GM12878 (cell line): ENCODE results near the gene INVS. TPM values are rescaled to one million over a fixed set of nuclear protein-coding genes. Genes with fewer than 3 reads are reported as not detected.

Experiments used
- ATAC-seq: fragments of 200-7000 bp; cut with Tn5 transposase; 3 replicates; pipeline ENCODE4 v1.9.1; 2020; ENCODE audit warnings: mild to moderate bottlenecking, moderate library complexity
- BruUV-seq: library from RNA; stranded (reverse); fragments of 400-500 nt; replicated peaks from 2 replicates; lab custom pipeline; 2021; lab: Mats Ljungman, UMichigan
- CTCF ChIA-PET: fragments of 300-600 bp; sonication (Branson Sonifier 250); formaldehyde crosslinking; extraction: SDS; loops from one replicate; lab custom pipeline; 2021; ENCODE audit warnings: inconsistent platforms; lab: Yijun Ruan, JAX
- POLR2A ChIA-PET: fragments of 350-600 bp; formaldehyde crosslinking; extraction: SDS; loops from one replicate; lab custom pipeline; 2021; ENCODE audit warnings: inconsistent platforms; lab: Charles Lee
- RAD21 ChIA-PET: fragments of 300-600 bp; sonication (Branson Sonifier 250); formaldehyde crosslinking; loops from one replicate; lab custom pipeline; 2023; ENCODE audit warnings: antibody characterized with exemption; ENCODE audit not compliant: unreplicated experiment; lab: Charles Lee
- SMC1A ChIA-PET: fragments of 300-600 bp; sonication (Branson Sonifier 250); formaldehyde crosslinking; loops from one replicate; lab custom pipeline; 2023; ENCODE audit not compliant: unreplicated experiment, uncharacterized antibody; lab: Charles Lee
- DNase-seq: peaks from one replicate; pipeline ENCODE4 v3.0.0-alpha.2; 2011; ENCODE audit warnings: low read depth, low spot score
- FAIRE-seq: peaks from 3 replicates; lab custom pipeline; 2011; peaks lifted over from hg19 to GRCh38; lab: Jason Lieb, UNC
- H2AFZ ChIP-seq: 2 replicates; pipeline ENCODE4 v1.6.0; 2011; ENCODE audit warnings: low read depth, low read length, control low read depth; ENCODE audit not compliant: control insufficient read depth
- H3K27ac ChIP-seq: 2 replicates; pipeline ENCODE4 v1.5.1; 2011; ENCODE audit warnings: control low read depth; ENCODE audit not compliant: control insufficient read depth, insufficient read depth
- H3K27me3 ChIP-seq, 2 experiments: replicated peaks in 1 of 2; 2 replicates each; pipeline versions ENCODE4 v1.6.0 to v1.6.1; 2011; ENCODE audit warnings: low read length in 1 of 2; ENCODE audit not compliant: control insufficient read depth in 2 of 2, insufficient read depth in 2 of 2
- H3K36me3 ChIP-seq, 2 experiments: 2 replicates each; pipeline ENCODE4 v1.5.1; 2011; ENCODE audit warnings: low read length in 1 of 2; ENCODE audit not compliant: control insufficient read depth in 2 of 2, insufficient read depth in 2 of 2
- H3K4me1 ChIP-seq: 2 replicates; pipeline ENCODE4 v1.6.1; 2011; ENCODE audit warnings: mild to moderate bottlenecking, low read length, moderate library complexity, mixed read lengths; ENCODE audit not compliant: control insufficient read depth, insufficient read depth
- H3K4me2 ChIP-seq: 2 replicates; pipeline ENCODE4 v1.6.0; 2011; ENCODE audit warnings: control low read depth; ENCODE audit not compliant: control insufficient read depth, insufficient read depth
- H3K4me3 ChIP-seq: fragments of 200-600 bp; sonication (generic); 2 replicates; pipeline ENCODE4 v1.5.1; 2016
- H3K79me2 ChIP-seq: 2 replicates; pipeline ENCODE4 v1.6.0; 2011; ENCODE audit warnings: low read length; ENCODE audit not compliant: control insufficient read depth, insufficient read depth
- H3K9ac ChIP-seq: 2 replicates; pipeline ENCODE4 v1.8.0; 2011; ENCODE audit warnings: low read length, control low read depth, mixed read lengths; ENCODE audit not compliant: control insufficient read depth, insufficient read depth
- H3K9me3 ChIP-seq: replicated peaks from 3 replicates; pipeline ENCODE4 v1.5.1; 2011; ENCODE audit warnings: mild to moderate bottlenecking, low read length; ENCODE audit not compliant: control insufficient read depth, insufficient read depth
- H4K20me1 ChIP-seq: 2 replicates; pipeline ENCODE4 v1.6.0; 2011; ENCODE audit not compliant: control insufficient read depth, insufficient read depth
- ELK1 ChIP-seq: IDR thresholded peaks from 2 replicates; pipeline ENCODE4 v1.6.1; 2012; ENCODE audit warnings: low read depth, low read length, improper control_type of control experiment
- HCFC1 ChIP-seq: fragments of 150-350 bp; IDR thresholded peaks from 2 replicates; pipeline ENCODE4 v1.6.1; 2014; ENCODE audit warnings: low read length
- HDAC2 ChIP-seq: fragments of 200-600 bp; sonication (generic); IDR thresholded peaks from 2 replicates; pipeline ENCODE4 v1.6.1; 2017
- HSF1 ChIP-seq: fragments of 150-350 bp; IDR thresholded peaks from 2 replicates; pipeline ENCODE4 v1.6.1; 2014; ENCODE audit warnings: mild to moderate bottlenecking, low read depth, low read length
- IRF4 ChIP-seq: IDR thresholded peaks from 2 replicates; pipeline ENCODE4 v1.6.1; 2011; ENCODE audit warnings: low read depth, low read length
- JUND ChIP-seq: IDR thresholded peaks from 2 replicates; pipeline ENCODE4 v1.6.1; 2012; ENCODE audit warnings: low read depth, mild to moderate bottlenecking, low read length, improper control_type of control experiment, moderate library complexity
- NFYA ChIP-seq: IDR thresholded peaks from 2 replicates; pipeline ENCODE4 v1.6.1; 2011; ENCODE audit warnings: low read depth, mild to moderate bottlenecking, low read length, improper control_type of control experiment, borderline replicate concordance
- NKRF ChIP-seq: fragments of 450-650 bp; conservative IDR thresholded peaks from 2 replicates; pipeline ENCODE4 v1.6.1; 2017; ENCODE audit warnings: mild to moderate bottlenecking, moderate library complexity
- PAX5 ChIP-seq: IDR thresholded peaks from 2 replicates; pipeline ENCODE4 v1.6.1; 2011; ENCODE audit warnings: low read depth, low read length, borderline replicate concordance
- PRDM15 ChIP-seq: fragments of 450-650 bp; formaldehyde crosslinking; IDR thresholded peaks from 2 replicates; pipeline ENCODE4 v1.4.0; 2020; ENCODE audit warnings: mild to moderate bottlenecking, moderate library complexity
- RB1 ChIP-seq: fragments of 450-650 bp; formaldehyde crosslinking; IDR thresholded peaks from 2 replicates; pipeline ENCODE4 v1.6.1; 2017; ENCODE audit warnings: mild to moderate bottlenecking, borderline replicate concordance
- SIN3A ChIP-seq: IDR thresholded peaks from 2 replicates; pipeline ENCODE4 v1.6.1; 2012; ENCODE audit warnings: low read depth, low read length, improper control_type of control experiment
- SMAD1 ChIP-seq: fragments of 450-650 bp; IDR thresholded peaks from 2 replicates; pipeline ENCODE4 v1.6.1; 2018; ENCODE audit warnings: mild to moderate bottlenecking, low read depth; ENCODE audit not compliant: partially characterized antibody
- SP1 ChIP-seq: IDR thresholded peaks from one replicate; pipeline ENCODE4 v1.6.1; 2011; ENCODE audit warnings: low read depth, low read length
- STAT1 ChIP-seq: fragments of 450-650 bp; conservative IDR thresholded peaks from 2 replicates; pipeline ENCODE4 v1.6.1; 2014; ENCODE audit warnings: antibody characterized with exemption, mild to moderate bottlenecking
- TAF1 ChIP-seq: IDR thresholded peaks from 2 replicates; pipeline ENCODE4 v1.6.1; 2011; ENCODE audit warnings: mild to moderate bottlenecking, low read depth, low read length, borderline replicate concordance
- in situ Hi-C: fragments of 300-500 bp; cut with MboI; formaldehyde crosslinking; loops from 9 replicates; pipeline ENCODE4 v1.14.3; 2018; ENCODE audit warnings: mixed read lengths
- intact Hi-C: fragments of 100-400 bp; cut with micrococcal nuclease; formaldehyde crosslinking; loops from one replicate; pipeline ENCODE4 v1.14.2; 2022; ENCODE audit not compliant: unreplicated experiment
- polyA plus RNA-seq, 11 experiments: library from polyadenylated mRNA; depleted of rRNA in 4 of 11; unstranded in 6 of 11; stranded (reverse) in 5 of 11; fragments of >200 nt; fragmentation: Nextera tagmentation in 4 of 11; fragmentation: Illumina TruSeq in 1 of 11; extraction: Ambion mirVana in 4 of 11; extraction: Trizol in 1 of 11; gene quantifications; 1 replicate in 1 of 11; 2 replicates in 10 of 11; pipeline versions ENCODE4 v1.2.1 to v1.2.3, GENCODE V29; 2011 to 2016; ENCODE audit warnings: inconsistent platforms in 2 of 11, missing spikeins in 2 of 11, low read depth in 1 of 11
- total RNA-seq, 4 experiments: library from RNA; depleted of rRNA in 3 of 4; stranded (reverse); fragments of >200 nt in 3 of 4; fragmentation: Illumina TruSeq in 1 of 4; extraction: Trizol in 1 of 4; gene quantifications; 2 replicates each; pipeline versions ENCODE4 v1.2.1 to v1.2.3, GENCODE V29; 2013 to 2021

Gene INVS
- total and polyA plus RNA-seq, 10 of the 15 experiments (the other 5 are each of a cell fraction or from before 2014, with no cell fraction given) = 0.93 to 20.8 (median 13.2) TPM

GRCh38 chr9:100202806-100203205 is 103.8 kb downstream of the INVS start:
- POLR2A ChIA-PET = interaction anchor here (0.6 kb wide), 2 partner anchors 9 to 955 kb away, joined by 3 to 4 read pairs; no protein-coding TSS in a partner anchor
- intact Hi-C loops = no loop called here
- H4K20me1 ChIP-seq = no peaks in the 10 kb centered on the region
- no peak overlapping the region for H3K27ac ChIP-seq
- SMC1A ChIA-PET = interaction anchor here (0.9 to 1.2 kb wide), 2 partner anchors 12 to 113 kb away, joined by 3 read pairs; no protein-coding TSS in a partner anchor
- no TSS peak for BruUV-seq
- H2AFZ ChIP-seq = no peak overlapping the region
- no peaks in the 10 kb centered on the region for H3K27me3 ChIP-seq
- RAD21 ChIA-PET = interaction anchor here (0.7 kb wide), 1 partner anchor 407 kb away, joined by 3 read pairs; no protein-coding TSS in a partner anchor
- H3K4me3 ChIP-seq = no peak overlapping the region
- H3K4me1 ChIP-seq = no peaks in the 10 kb centered on the region
- no peak for DNase-seq
- no peak overlapping the region for H3K4me2 ChIP-seq
- no peaks in the 10 kb centered on the region for H3K36me3 ChIP-seq
- no peaks in the 10 kb centered on the region for H3K79me2 ChIP-seq
- H3K9ac ChIP-seq = no peak overlapping the region
- H3K9me3 ChIP-seq = no peaks in the 10 kb centered on the region; the same call in 2 of the 3 replicates
- in situ Hi-C loops = loop anchor here (25.0 kb wide), 1 partner anchor 391 kb away; the partner anchor contains the start of gene NR4A3
- TF ChIP-seq TAF1 (no peak), HSF1 (no peak), PRDM15 (CRISPR knock-in tag) (no peak), SP1 (no peak), NFYA (no peak), HCFC1 (no peak), SIN3A (no peak), JUND (no peak), RB1 (no peak), STAT1 (no peak), ELK1 (no peak), NKRF (no peak), IRF4 (no peak), HDAC2 (no peak), PAX5 (no peak), SMAD1 (no peak)
- CTCF ChIA-PET = interaction anchor here (0.6 to 1.2 kb wide), 4 partner anchors 9 to 158 kb away, joined by 3 to 4 read pairs (median 3); no protein-coding TSS in a partner anchor
- no peak for ATAC-seq
- FAIRE-seq = no peak
